Muscle of leg (tissue), 11 donors: ENCODE results near the gene ITPR2. TPM values are rescaled to one million over a fixed set of nuclear protein-coding genes. Genes with fewer than 3 reads are reported as not detected.
A peak's percentile ranks its signal among the peaks of the same experiment; 100 is the strongest.

Experiments
- DNase-seq: peaks from one replicate; pipeline ENCODE4 v3.0.0; 2013
- H3K27ac ChIP-seq: one replicate; pipeline ENCODE4 v1.5.1; 2013; ENCODE audit warnings: mild to moderate bottlenecking, low read length, control low read depth
- H3K27me3 ChIP-seq: one replicate; pipeline ENCODE4 v1.6.1; 2013; ENCODE audit warnings: low read length; ENCODE audit not compliant: control insufficient read depth, insufficient read depth
- H3K36me3 ChIP-seq: one replicate; pipeline ENCODE4 v1.6.1; 2013; ENCODE audit warnings: low read length; ENCODE audit not compliant: control insufficient read depth, insufficient read depth
- H3K4me1 ChIP-seq: one replicate; pipeline ENCODE4 v1.6.1; 2013; ENCODE audit warnings: low read length; ENCODE audit not compliant: control insufficient read depth, insufficient read depth
- H3K4me3 ChIP-seq: one replicate; pipeline ENCODE4 v1.5.1; 2013; ENCODE audit warnings: low read length, control low read depth
- H3K9me3 ChIP-seq: replicated peaks from 2 replicates; pipeline ENCODE4 v1.6.1; 2013; ENCODE audit warnings: low read depth, low read length; ENCODE audit not compliant: control insufficient read depth
- WGBS: methylation state at CpG from one replicate; pipeline ENCODE4 v1.1.5; 2013; ENCODE audit warnings: missing lambda C conversion rate; ENCODE audit not compliant: insufficient coverage; 5-methylcytosine and 5-hydroxymethylcytosine counted together
- polyA plus RNA-seq, 8 donors: library from polyadenylated mRNA; unstranded; fragments of 120-200 nt; gene quantifications; one replicate each; pipeline versions ENCODE4 v1.2.1 to v1.2.3, GENCODE V29; 2013; ENCODE audit warnings: inconsistent platforms in 1 of 8, low replicate concordance in 1 of 8; ENCODE audit not compliant: insufficient read length in 8 of 8, insufficient read depth in 1 of 8
- total RNA-seq: library from RNA; stranded (reverse); fragments of 120-200 nt; gene quantifications from one replicate; pipeline ENCODE4 v1.2.4, GENCODE V29; 2013

ITPR2 gene
- total and polyA plus RNA-seq, 9 donors: 1.9 to 5.8 (median 3.5) TPM

DNA sequence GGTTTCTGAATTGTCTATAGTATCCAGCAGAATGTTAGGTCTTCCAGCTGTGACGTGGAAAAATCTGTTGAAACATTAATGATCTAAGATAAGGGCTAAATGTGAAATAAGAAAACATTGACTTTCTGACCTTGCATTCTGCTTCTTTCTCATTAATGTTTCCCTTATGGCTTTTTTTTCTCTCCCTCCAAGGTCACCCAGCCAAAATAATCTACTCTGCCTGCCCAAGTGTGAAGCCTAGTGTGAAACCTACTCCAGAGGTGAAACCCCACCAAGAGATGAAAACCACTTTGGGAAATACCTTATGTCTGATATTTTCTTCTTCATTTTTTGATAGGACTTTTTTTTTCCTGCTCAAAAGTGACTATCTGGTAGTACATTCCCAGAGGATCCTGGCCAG, 529.6 kb downstream of the ITPR2 start:
- H3K4me3 ChIP-seq: no peak overlapping the region
- no peaks in the 10 kb centered on the region for H3K9me3 ChIP-seq
- no peak overlapping the region for H3K27ac ChIP-seq
- no CpG with 5 or more reads among the region's 1 CpG for WGBS
- H3K27me3 ChIP-seq: no peaks in the 10 kb centered on the region
- no peaks in the 10 kb centered on the region for H3K36me3 ChIP-seq
- no peak for DNase-seq
- H3K4me1 ChIP-seq: no peaks in the 10 kb centered on the region

DNA sequence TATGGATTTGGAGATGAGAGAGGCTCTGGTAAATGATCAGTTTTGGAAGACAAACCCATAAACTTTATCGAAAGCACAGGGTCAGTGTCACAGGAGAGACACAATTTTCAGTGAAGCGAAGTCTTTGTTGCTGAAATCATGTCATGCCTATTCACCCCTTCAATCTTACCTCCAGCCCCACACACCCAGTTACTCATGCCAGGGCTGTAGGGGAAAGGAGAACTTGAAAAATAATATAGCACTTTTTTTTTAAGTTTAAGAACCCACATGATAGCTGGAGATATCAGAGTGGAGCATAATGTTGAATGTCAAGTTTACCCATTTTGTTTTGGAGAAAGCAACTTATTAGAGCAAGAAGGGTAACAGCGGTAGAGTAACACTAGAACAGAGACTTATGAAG, 530.2 kb downstream of the ITPR2 start:
- Histone ChIP-seq H3K4me3 (no peak overlapping the region), H3K4me1 (no peaks in the 10 kb centered on the region), H3K27me3 (no peaks in the 10 kb centered on the region), H3K36me3 (no peaks in the 10 kb centered on the region), H3K9me3 (no peaks in the 10 kb centered on the region), H3K27ac (no peak overlapping the region)
- no peak for DNase-seq
- WGBS: 100% methylated on average over 1 of the region's 3 CpGs

DNA sequence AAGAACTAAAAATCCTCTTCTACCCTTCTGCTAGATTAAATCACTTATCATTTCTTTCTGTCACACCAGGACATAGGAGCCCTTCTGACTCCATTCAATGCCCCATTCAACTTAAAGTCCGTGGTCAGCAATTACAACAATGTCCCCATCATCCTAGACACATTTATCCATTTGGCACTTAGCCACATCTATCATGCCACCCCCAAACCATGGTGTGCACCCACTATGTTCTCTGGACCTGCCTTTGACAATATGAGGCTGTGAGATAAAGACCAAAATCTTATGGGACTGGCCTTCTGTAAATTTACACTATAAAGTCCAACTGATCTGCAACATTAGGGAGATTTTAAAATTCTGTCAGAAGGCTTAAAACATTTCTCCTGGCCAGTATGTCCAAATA, 533.2 kb downstream of the ITPR2 start:
- H3K27ac ChIP-seq: no peak overlapping the region
- no peaks in the 10 kb centered on the region for H3K4me1 ChIP-seq
- H3K36me3 ChIP-seq: no peaks in the 10 kb centered on the region
- H3K4me3 ChIP-seq: no peak overlapping the region
- H3K27me3 ChIP-seq: no peaks in the 10 kb centered on the region
- no peak for DNase-seq
- no peaks in the 10 kb centered on the region for H3K9me3 ChIP-seq
- 88% methylated on average over 1 of the region's 1 CpG for WGBS

DNA sequence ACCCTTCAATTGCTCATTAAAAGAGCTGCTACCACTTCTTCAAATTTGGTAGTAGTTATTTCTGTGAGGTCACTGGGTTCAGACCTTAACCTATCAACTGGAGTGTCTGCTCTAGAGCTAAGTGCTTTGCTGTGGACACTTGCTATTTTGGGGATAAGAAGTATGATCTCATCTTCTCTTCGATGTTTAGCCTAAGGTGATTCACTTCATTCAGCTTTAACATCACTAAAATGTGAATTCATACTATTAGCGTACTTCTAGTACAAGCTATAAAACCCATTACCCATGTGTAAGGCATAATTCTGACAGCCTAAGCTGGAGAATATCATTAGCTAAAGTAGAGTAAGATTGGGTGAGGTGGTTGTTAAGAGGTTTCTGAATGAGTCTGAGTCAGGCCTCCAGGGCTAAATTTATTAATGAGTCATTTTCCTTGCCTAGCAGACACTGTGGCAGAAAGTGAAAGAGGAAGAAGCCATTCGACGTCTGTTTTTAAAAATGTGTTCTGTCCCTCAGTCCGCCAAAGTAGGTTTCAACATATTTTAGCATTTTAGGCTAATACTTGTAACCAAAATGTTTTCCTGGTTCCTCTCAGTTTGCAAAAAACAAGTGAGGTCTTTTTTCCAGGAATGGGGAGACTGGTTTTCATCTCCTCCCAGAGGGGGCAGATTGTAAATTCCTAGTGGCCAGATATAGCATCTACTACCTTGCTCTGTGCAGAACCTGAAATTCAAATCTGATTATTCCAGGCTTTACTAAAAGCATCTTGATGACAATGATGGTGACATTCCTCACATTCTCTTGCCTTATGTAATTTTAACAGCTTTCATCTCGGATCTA, 534.0 kb downstream of the ITPR2 start:
- DNase-seq: peak; percentile 70
- Histone ChIP-seq H3K9me3 (no peaks in the 10 kb centered on the region), H3K4me1 (no peaks in the 10 kb centered on the region), H3K27ac (no peak overlapping the region), H3K4me3 (no peak overlapping the region), H3K27me3 (no peaks in the 10 kb centered on the region), H3K36me3 (no peaks in the 10 kb centered on the region)
- 86% methylated on average over 1 of the region's 6 CpGs for WGBS

DNA sequence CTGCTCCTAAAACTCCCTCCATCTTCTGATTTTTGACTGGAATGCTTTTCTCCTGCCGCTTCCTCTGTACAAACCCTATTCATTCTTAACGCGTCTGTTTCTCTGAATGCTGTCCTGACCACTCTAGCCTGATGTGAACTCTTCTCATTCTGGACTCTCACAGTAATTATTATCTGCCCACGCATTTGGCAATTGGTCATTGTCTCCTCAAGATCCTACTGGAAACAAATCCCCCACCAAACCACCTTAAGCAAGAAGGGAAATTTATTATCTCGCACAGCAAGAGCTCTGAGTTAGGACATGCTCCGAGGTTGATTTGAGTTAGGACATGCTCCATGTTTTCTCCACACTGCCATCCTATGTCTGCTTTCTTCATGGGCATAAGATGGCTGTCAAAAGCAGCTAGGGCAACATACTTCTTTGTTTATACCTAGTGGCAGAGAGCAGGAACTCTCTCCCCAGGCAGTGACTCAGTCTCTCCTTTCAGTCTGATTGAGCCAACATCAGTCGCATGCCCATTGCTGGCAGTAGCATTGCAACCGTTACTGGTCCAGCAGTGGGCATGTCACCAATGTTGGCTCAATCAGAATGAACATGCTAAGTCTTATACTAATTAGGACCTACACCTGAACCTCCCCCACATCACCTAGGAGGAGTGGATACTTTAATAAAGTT, 535.5 kb downstream of the ITPR2 start:
- Histone ChIP-seq H3K27me3 (no peaks in the 10 kb centered on the region), H3K27ac (no peak overlapping the region), H3K4me1 (no peaks in the 10 kb centered on the region), H3K9me3 (no peaks in the 10 kb centered on the region), H3K4me3 (no peak overlapping the region), H3K36me3 (no peaks in the 10 kb centered on the region)
- no peak for DNase-seq
- 77% methylated on average over 5 of the region's 8 CpGs for WGBS

DNA sequence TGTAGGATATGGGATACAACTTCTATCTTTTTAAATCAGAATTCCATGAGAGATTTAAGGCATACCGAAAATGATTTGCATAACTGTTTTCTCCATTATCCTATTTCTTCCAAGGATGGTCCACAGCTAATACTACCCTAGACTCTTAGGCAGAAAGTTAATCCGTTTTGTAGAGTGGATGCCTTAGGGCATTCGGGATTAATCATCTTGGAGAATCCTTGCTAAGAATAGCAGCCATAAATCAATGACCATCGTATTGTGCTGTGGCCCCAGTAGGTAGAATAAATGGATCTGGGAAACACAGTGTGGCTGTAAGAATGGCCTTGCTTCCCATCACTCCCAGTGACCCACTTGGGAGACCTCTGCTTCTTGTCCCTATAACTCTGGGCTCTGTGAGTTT, 538.0 kb downstream of the ITPR2 start:
- Histone ChIP-seq H3K36me3 (no peaks in the 10 kb centered on the region), H3K27me3 (no peaks in the 10 kb centered on the region), H3K27ac (no peak overlapping the region), H3K4me1 (no peaks in the 10 kb centered on the region), H3K4me3 (no peak overlapping the region), H3K9me3 (no peaks in the 10 kb centered on the region)
- no CpG with 5 or more reads among the region's 4 CpGs for WGBS
- DNase-seq: no peak

DNA sequence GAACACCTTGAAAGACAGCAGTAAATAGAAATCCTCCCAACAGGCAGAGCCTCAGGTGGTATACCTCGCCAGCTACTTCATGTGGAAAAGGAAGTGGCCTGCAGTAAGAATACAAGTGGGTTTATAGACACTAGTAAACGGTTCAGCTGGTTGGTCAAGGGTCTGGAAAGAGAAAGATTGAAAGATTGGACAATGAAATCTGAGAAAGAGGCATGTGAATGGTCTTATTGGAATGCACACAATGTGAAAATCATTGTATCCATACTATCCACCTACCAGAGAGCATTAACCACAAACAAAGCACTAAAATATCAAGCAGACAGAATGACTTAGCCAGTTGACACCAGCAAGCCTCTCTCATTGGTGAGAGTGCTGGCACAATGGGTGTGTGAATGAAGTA, 539.4 kb downstream of the ITPR2 start:
- Histone ChIP-seq H3K27ac (no peak overlapping the region), H3K4me3 (no peak overlapping the region), H3K36me3 (no peaks in the 10 kb centered on the region), H3K27me3 (no peaks in the 10 kb centered on the region), H3K4me1 (no peaks in the 10 kb centered on the region), H3K9me3 (no peaks in the 10 kb centered on the region)
- DNase-seq: no peak
- 84% methylated on average over 2 of the region's 2 CpGs for WGBS

DNA sequence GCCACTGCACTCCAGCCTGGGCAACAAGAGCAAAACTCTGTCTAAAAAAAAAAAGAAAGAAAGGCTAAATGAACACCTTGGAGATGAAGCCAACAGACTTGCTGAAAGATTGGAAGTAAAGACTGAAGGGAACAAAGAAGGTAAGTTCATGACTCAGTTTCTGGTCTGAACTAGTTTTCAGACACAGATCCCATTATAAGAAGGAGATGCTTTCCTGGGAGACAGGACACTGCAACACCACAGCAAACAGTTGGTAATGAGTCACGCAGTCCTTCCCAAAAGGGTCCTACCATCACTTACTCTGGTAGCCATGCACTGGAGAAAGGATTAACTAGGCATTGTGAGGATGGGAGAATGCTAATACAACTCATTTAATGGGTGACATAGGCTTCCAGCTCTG, 540.4 kb downstream of the ITPR2 start:
- Histone ChIP-seq H3K36me3 (no peaks in the 10 kb centered on the region), H3K27ac (no peak overlapping the region), H3K4me3 (no peak overlapping the region), H3K27me3 (no peaks in the 10 kb centered on the region), H3K9me3 (no peaks in the 10 kb centered on the region), H3K4me1 (peaks cover 10% of the 10 kb centered on the region)
- no CpG with 5 or more reads among the region's 1 CpG for WGBS
- no peak for DNase-seq

DNA sequence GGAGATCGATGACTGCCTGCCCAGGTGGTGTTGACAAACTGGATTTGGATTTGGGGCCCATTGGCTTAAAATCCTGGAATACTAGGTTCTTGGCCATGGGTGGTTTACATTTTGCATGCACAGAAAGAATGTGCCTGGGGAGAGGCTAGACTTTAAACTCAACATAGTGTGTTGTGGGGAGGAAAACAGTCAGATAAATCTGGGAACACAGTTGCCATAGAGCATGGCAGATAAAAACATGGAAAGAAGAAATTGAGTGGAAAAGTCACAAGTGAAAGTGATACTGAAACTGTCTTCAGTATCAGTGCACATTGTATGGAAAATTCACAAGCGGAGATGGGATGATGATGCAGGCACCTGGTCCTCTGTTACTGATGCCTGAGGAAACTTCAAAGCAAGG, 542.4 kb downstream of the ITPR2 start:
- Histone ChIP-seq H3K27ac (no peak overlapping the region), H3K9me3 (peaks cover 3% of the 10 kb centered on the region)
- 67% methylated on average over 1 of the region's 2 CpGs for WGBS

DNA sequence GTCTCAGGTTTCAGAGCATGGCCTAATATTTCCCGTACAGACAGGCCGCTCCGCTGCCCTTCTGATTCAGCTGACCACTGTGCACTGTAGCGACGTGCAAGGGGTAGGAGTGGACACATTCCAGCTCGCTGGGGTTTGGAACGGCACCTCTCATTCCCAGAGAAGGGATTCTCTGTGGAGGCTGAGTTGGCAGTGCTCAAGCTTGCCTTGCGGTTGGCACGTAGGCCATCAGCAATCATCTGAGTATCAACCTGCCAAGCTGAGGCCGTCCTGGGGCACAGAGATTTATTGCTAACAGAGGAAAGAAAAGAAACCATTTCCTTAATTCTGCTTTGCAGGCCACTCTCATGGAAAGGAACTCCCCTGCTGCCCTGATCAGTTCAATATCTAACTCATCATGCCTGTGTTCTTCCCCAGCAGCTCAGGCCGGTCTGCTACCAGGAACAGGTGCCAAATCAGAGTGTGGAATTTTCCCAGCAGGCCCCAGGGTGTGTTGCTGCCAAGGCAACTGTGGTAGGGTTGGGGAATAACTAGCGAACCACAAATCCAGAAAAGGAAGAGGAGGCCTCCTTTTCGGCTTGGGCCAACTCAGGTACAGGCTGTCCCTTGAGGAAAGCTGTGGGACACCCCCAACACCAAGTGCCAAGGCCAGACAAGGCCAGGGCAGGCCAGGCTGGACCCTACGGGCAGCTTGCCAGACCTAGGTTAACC, 545.2 kb downstream of the ITPR2 start:
- H3K27me3 ChIP-seq: no peaks in the 10 kb centered on the region
- DNase-seq: peak; percentile 72
- WGBS: 63% methylated on average over 9 of the region's 14 CpGs
- H3K27ac ChIP-seq: peak overlapping the region; percentile 81
- no peak overlapping the region for H3K4me3 ChIP-seq
- H3K9me3 ChIP-seq: peaks cover 3% of the 10 kb centered on the region
- peaks cover 19% of the 10 kb centered on the region for H3K4me1 ChIP-seq
- H3K36me3 ChIP-seq: no peaks in the 10 kb centered on the region

More for the DNA sequence above, 542.4 kb downstream of the ITPR2 start:
- no peaks in the 10 kb centered on the region for H3K36me3 ChIP-seq
- no peak for DNase-seq
- H3K4me1 ChIP-seq: peaks cover 19% of the 10 kb centered on the region
- H3K27me3 ChIP-seq: no peaks in the 10 kb centered on the region
- no peak overlapping the region for H3K4me3 ChIP-seq
